ENCODE results near the gene PTPRD. TPM values are rescaled to one million over a fixed set of nuclear protein-coding genes. Genes with fewer than 3 reads are reported as not detected.
A peak's percentile ranks its signal among the peaks of the same experiment; 100 is the strongest.
"Not testable (repeated sequence)": the region's sequence is repeated elsewhere in the genome, so short reads cannot be mapped to it uniquely, and the experiment has no call there.

PTPRD gene
- total RNA-seq, 1 experiment from 2014 or later = not detected

DNA sequence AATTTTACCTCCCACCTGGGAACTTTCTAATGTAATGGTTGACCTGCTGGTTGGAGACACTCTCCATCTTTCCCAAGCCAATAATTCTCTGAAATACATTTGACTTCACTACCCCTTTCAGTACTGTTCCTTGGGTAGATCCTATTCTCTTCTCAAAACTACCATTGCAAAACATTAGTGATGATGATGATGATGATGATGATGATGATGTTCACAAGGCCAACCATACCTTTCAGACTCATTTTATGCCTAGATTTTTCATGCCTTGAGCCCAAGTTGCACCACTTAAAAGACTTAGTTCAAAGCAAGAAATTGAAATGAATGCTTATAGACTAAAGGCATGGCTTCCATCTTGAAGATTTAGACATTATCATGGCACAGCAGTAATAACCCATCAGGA, 1672.2 kb downstream of the PTPRD start:
- Mint-ChIP-seq H3K9me3 (ENCODE audit: unreplicated experiment) (no peaks in the 10 kb centered on the region), H3K27me3 (ENCODE audit: insufficient read depth, unreplicated experiment) (no peaks in the 10 kb centered on the region), H3K4me3 (ENCODE audit: unreplicated experiment) (no peak overlapping the region), H3K4me1 (ENCODE audit: insufficient read depth, unreplicated experiment) (no peaks in the 10 kb centered on the region), H3K27ac (ENCODE audit: low read depth, unreplicated experiment) (no peak overlapping the region), H3K36me3 (ENCODE audit: insufficient read depth, unreplicated experiment) (no peaks in the 10 kb centered on the region)
- intact Hi-C loops (cut with micrococcal nuclease) = no loop called here
- no TSS peak for BruUV-seq (replicated peaks)
- POLR2A ChIA-PET = no interaction called here
- no peak for DNase-seq (ENCODE audit: unreplicated experiment)
- CTCF ChIA-PET = no interaction called here
- TF ChIP-seq, protein P1, sequence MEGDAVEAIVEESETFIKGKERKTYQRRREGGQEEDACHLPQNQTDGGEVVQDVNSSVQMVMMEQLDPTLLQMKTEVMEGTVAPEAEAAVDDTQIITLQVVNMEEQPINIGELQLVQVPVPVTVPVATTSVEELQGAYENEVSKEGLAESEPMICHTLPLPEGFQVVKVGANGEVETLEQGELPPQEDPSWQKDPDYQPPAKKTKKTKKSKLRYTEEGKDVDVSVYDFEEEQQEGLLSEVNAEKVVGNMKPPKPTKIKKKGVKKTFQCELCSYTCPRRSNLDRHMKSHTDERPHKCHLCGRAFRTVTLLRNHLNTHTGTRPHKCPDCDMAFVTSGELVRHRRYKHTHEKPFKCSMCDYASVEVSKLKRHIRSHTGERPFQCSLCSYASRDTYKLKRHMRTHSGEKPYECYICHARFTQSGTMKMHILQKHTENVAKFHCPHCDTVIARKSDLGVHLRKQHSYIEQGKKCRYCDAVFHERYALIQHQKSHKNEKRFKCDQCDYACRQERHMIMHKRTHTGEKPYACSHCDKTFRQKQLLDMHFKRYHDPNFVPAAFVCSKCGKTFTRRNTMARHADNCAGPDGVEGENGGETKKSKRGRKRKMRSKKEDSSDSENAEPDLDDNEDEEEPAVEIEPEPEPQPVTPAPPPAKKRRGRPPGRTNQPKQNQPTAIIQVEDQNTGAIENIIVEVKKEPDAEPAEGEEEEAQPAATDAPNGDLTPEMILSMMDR (IDR thresholded peaks at IDR 0.05; ENCODE audit: unreplicated experiment) = no peak

DNA sequence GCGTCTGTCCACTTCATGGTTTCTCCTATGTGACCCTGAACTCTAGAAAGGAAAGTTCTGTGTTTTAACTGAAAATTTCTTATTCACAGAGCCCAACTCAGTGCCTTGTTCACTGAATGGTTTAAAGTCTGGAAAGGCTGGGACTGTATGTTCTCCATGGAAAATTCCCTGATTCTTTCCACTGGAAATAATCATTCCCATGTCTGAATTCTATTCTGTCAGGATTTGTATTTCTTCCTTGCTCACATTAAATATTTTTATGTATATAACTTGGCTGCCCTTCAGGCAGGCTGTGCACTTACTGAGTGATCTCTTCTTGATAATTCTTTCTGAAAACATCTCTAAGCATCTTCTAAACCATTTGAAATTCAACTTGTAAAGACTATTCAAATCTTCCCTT, 1686.3 kb downstream of the PTPRD start:
- DNase-seq (ENCODE audit: unreplicated experiment) = no peak
- ChIA-PET CTCF (no interaction called here), POLR2A (no interaction called here)
- H3K27ac Mint-ChIP-seq (ENCODE audit: low read depth, unreplicated experiment) = no peak overlapping the region
- no peaks in the 10 kb centered on the region for H3K4me1 Mint-ChIP-seq (ENCODE audit: insufficient read depth, unreplicated experiment)
- no peaks in the 10 kb centered on the region for H3K27me3 Mint-ChIP-seq (ENCODE audit: insufficient read depth, unreplicated experiment)
- no peaks in the 10 kb centered on the region for H3K36me3 Mint-ChIP-seq (ENCODE audit: insufficient read depth, unreplicated experiment)
- peaks cover 7% of the 10 kb centered on the region for H3K9me3 Mint-ChIP-seq (ENCODE audit: unreplicated experiment)
- intact Hi-C loops (cut with micrococcal nuclease) = no loop called here
- no peak overlapping the region for H3K4me3 Mint-ChIP-seq (ENCODE audit: unreplicated experiment)
- no TSS peak for BruUV-seq (replicated peaks)
- TF ChIP-seq, protein P1 (IDR thresholded peaks at IDR 0.05; ENCODE audit: unreplicated experiment) = no peak

DNA sequence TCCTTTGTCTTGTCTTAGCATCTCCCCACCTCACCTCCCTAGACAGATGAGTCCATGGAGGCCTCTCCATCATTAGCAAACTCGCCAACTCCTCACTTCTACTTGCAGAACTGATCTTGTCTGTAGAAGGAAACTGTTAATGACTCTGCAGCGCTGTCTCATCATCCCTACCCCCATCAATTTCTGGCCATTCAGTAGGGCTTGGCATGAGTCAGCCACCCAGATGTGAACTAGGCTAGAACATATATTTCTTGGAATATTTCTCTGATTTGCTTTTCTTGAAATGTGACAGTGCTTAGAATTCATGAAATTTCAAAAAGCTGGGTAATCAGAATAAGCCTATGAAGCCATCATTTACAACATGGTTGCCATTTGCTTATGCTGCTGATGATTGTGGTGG, 1688.2 kb downstream of the PTPRD start:
- TF ChIP-seq, protein P1 (IDR thresholded peaks at IDR 0.05; ENCODE audit: unreplicated experiment) = no peak
- H3K36me3 Mint-ChIP-seq (ENCODE audit: insufficient read depth, unreplicated experiment) = no peaks in the 10 kb centered on the region

DNA sequence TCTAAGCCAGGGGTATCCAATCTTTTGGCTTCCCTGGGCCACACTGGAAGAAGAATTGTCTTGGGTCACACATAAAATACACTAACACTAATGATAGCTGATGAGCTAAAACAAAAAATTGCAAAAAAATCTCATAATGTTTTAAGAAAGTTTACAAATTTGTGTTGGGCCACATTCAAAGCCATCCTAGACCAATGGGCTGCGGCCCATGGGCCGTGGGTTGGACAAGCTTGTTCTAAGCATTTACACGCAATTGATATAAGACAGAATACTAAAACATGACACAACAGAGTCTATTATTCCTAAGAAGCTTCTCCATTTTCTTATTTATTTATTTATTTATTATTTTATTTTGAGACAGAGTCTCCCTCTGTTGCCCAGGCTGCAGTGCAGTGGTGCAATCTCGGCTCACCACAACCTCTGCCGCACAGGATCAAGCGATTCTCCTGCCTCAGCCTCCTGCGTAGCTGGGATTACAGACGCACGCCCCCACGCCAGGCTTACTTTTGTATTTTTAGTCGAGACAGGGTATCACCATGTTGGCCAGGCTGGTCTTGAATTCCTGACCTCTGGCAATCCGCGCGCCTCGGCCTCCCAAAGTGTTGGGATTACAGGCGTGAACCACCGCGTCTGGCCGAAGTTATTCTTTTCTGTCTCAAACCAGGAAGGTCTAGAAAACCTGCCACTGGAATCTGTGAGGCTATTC, 1692.2 kb downstream of the PTPRD start:
- H3K27me3 Mint-ChIP-seq (ENCODE audit: insufficient read depth, unreplicated experiment); intact Hi-C loops (cut with micrococcal nuclease); POLR2A ChIA-PET; DNase-seq (ENCODE audit: unreplicated experiment); H3K27ac Mint-ChIP-seq (ENCODE audit: low read depth, unreplicated experiment); H3K4me1 Mint-ChIP-seq (ENCODE audit: insufficient read depth, unreplicated experiment); H3K9me3 Mint-ChIP-seq (ENCODE audit: unreplicated experiment); BruUV-seq (replicated peaks); H3K4me3 Mint-ChIP-seq (ENCODE audit: unreplicated experiment); H3K36me3 Mint-ChIP-seq (ENCODE audit: insufficient read depth, unreplicated experiment): not testable (repeated sequence)
- CTCF ChIA-PET = interaction anchor here (0.6 kb wide), 1 partner anchor 340 kb away, joined by 3 read pairs; no protein-coding TSS in a partner anchor

More for the DNA sequence above, 1688.2 kb downstream of the PTPRD start:
- peak; percentile 28 for DNase-seq (ENCODE audit: unreplicated experiment)
- BruUV-seq (replicated peaks) = no TSS peak
- Mint-ChIP-seq H3K4me1 (ENCODE audit: insufficient read depth, unreplicated experiment) (no peaks in the 10 kb centered on the region), H3K4me3 (ENCODE audit: unreplicated experiment) (no peak overlapping the region), H3K27ac (ENCODE audit: low read depth, unreplicated experiment) (no peak overlapping the region), H3K9me3 (ENCODE audit: unreplicated experiment) (peaks cover 7% of the 10 kb centered on the region), H3K27me3 (ENCODE audit: insufficient read depth, unreplicated experiment) (no peaks in the 10 kb centered on the region)
- ChIA-PET CTCF (interaction anchor here (0.7 to 1.4 kb wide), 2 partner anchors 10 to 26 kb away, joined by 3 to 4 read pairs; no protein-coding TSS in a partner anchor), POLR2A (interaction anchor here (0.9 kb wide), 1 partner anchor 152 kb away, joined by 3 read pairs; no protein-coding TSS in a partner anchor)
- intact Hi-C loops (cut with micrococcal nuclease) = no loop called here
